Measurements from ENCODE around the gene ZPBP2.

GRCh38 chr17:39838057-39838456, 29.9 kb upstream of the ZPBP2 start:
- no peak for TF ChIP-seq POLR2A (IDR thresholded peaks at IDR 0.05; ENCODE audit: extremely low read depth, insufficient read length)
- TF ChIP-seq CTCF (IDR thresholded peaks at IDR 0.05; ENCODE audit: low read depth, low read length): no peak
